Right cardiac atrium (tissue), 5 donors: ENCODE measurements around the gene TMEM184A. TPM values are rescaled to one million over a fixed set of nuclear protein-coding genes. Genes with fewer than 3 reads are reported as not detected.

ENCODE experiments used
- ATAC-seq, 2 donors: fragments of 200-7000 bp; cut with Tn5 transposase; one replicate each; pipeline versions ENCODE4 v1.8.0 to v1.9.1; 2020; ENCODE audit warnings: moderate library complexity in 2 of 2, mild to moderate bottlenecking in 1 of 2
- DNase-seq, 3 donors: peaks; one replicate each; pipeline ENCODE4 v3.0.0-alpha.2; 2020
- H3K27ac ChIP-seq: one replicate; pipeline ENCODE4 v1.5.1; 2013; ENCODE audit warnings: mild to moderate bottlenecking, low read length, control low read depth, moderate library complexity
- H3K27me3 ChIP-seq: one replicate; pipeline ENCODE4 v1.6.1; 2013; ENCODE audit not compliant: control insufficient read depth, insufficient read depth
- H3K4me1 ChIP-seq: one replicate; pipeline ENCODE4 v1.6.1; 2013; ENCODE audit warnings: low read length; ENCODE audit not compliant: control insufficient read depth, insufficient read depth
- H3K4me3 ChIP-seq: one replicate; pipeline ENCODE4 v1.5.1; 2013; ENCODE audit warnings: low read length, control low read depth
- H3K9me3 ChIP-seq: one replicate; pipeline ENCODE4 v1.6.1; 2013; ENCODE audit warnings: low read length; ENCODE audit not compliant: control insufficient read depth
- WGBS: extraction: QIAGEN DNeasy Blood & Tissue Kit; methylation state at CpG from one replicate; pipeline ENCODE4 v1.1.7; 2013; 5-methylcytosine and 5-hydroxymethylcytosine counted together
- intact Hi-C, 4 donors: fragments of 100-400 bp; cut with DNase I; formaldehyde crosslinking; loops; one replicate each; pipeline versions ENCODE4 v1.11.0 to v1.14.0; 2022 to 2023
- polyA plus RNA-seq: library from polyadenylated mRNA; stranded (reverse); fragments of 200-250 nt; gene quantifications from one replicate; pipeline ENCODE4 v1.2.3, GENCODE V29; 2013
- total RNA-seq, 4 donors: library from RNA; stranded (reverse); fragmentation: NEBNext Ultra II Directional; extraction: Animal tissue kit (Norgen Biotek cat#: 25700); gene quantifications; one replicate each; pipeline ENCODE4 v1.2.1, GENCODE V29; 2021
- donor health status: healthy with polysubstance abuse.
- donor health status: DM: no; HTN: yes; CAD: no.
- donor health status: DM: no; HTN: no; CAD: no.
- donor health status: DM: no; HTN: yes; CAD: no; lungs with severe emphysema.
- donor health status: DM: yes; HTN: yes; CAD: no.

The TMEM184A gene
- total and polyA plus RNA-seq, 5 donors: 0.26 to 0.62 (median 0.44) TPM; not detected in 1

- no peak overlapping the region for H3K4me3 ChIP-seq
- no peak overlapping the region for H3K27ac ChIP-seq
- H3K27me3 ChIP-seq: no peaks in the 10 kb centered on the region
- no peaks in the 10 kb centered on the region for H3K4me1 ChIP-seq
- no peak for ATAC-seq
- intact Hi-C loops: no loop called here
- no peaks in the 10 kb centered on the region for H3K9me3 ChIP-seq
- peak in 2 of 3 donors; percentile 45 to 66 for DNase-seq
- WGBS: 89% methylated on average over 32 of the region's 32 CpGs
These were observed 3.0 kb upstream of the TMEM184A start for GRCh38 chr7:1558841-1559625.

- WGBS: 38% methylated on average over 24 of the region's 24 CpGs
- Histone ChIP-seq H3K27ac (no peak overlapping the region), H3K9me3 (no peaks in the 10 kb centered on the region), H3K4me1 (no peaks in the 10 kb centered on the region), H3K27me3 (no peaks in the 10 kb centered on the region), H3K4me3 (no peak overlapping the region)
- peak in 2 of 3 donors; percentile 80 to 84 for DNase-seq
- intact Hi-C loops: no loop called here
- peak; percentile 51 to 52 for ATAC-seq
These were observed 2.3 kb upstream of the TMEM184A start for GRCh38 chr7:1558181-1558811.

- H3K9me3 ChIP-seq: no peaks in the 10 kb centered on the region
- H3K27ac ChIP-seq: no peak overlapping the region
- 88% methylated on average over 10 of the region's 10 CpGs for WGBS
- intact Hi-C loops: loop anchor here in 1 of 4 donors (2.0 kb wide), 1 partner anchor 51 kb away; no protein-coding TSS in a partner anchor
- no peaks in the 10 kb centered on the region for H3K27me3 ChIP-seq
- no peak overlapping the region for H3K4me3 ChIP-seq
- ATAC-seq (peak in 1 of 2 donors; percentile 3), DNase-seq (peak in 1 of 3 donors; percentile 26)
- H3K4me1 ChIP-seq: no peaks in the 10 kb centered on the region
These were observed 1.8 kb upstream of the TMEM184A start for GRCh38 chr7:1557771-1558170.

GRCh38 chr7:1557006-1557405, 1.0 kb upstream of the TMEM184A start:
- WGBS: 95% methylated on average over 7 of the region's 7 CpGs
- no peak for ATAC-seq
- Histone ChIP-seq H3K4me1 (no peaks in the 10 kb centered on the region), H3K4me3 (no peak overlapping the region), H3K27ac (no peak overlapping the region), H3K9me3 (no peaks in the 10 kb centered on the region), H3K27me3 (no peaks in the 10 kb centered on the region)
- DNase-seq: peak in 1 of 3 donors; percentile 18
- intact Hi-C loops: loop anchor here in 1 of 4 donors (2.0 kb wide), 1 partner anchor 50 kb away; no protein-coding TSS in a partner anchor

GRCh38 chr7:1555046-1555812, 776 bp downstream of the TMEM184A start:
- H3K4me1 ChIP-seq: no peaks in the 10 kb centered on the region
- ATAC-seq: peak; percentile 17 to 32
- H3K27ac ChIP-seq: no peak overlapping the region
- intact Hi-C loops: no loop called here
- H3K9me3 ChIP-seq: no peaks in the 10 kb centered on the region
- WGBS: 33% methylated on average over 35 of the region's 35 CpGs
- no peak overlapping the region for H3K4me3 ChIP-seq
- no peaks in the 10 kb centered on the region for H3K27me3 ChIP-seq
- DNase-seq: peak; percentile 37 to 68 (median 48)

GRCh38 chr7:1554333-1555045, 1.5 kb downstream of the TMEM184A start:
- H3K4me1 ChIP-seq: no peaks in the 10 kb centered on the region
- 74% methylated on average over 20 of the region's 20 CpGs for WGBS
- no peak overlapping the region for H3K4me3 ChIP-seq
- DNase-seq (peak in 2 of 3 donors; percentile 39 to 56), ATAC-seq (no peak)
- intact Hi-C loops: no loop called here
- H3K9me3 ChIP-seq: no peaks in the 10 kb centered on the region
- H3K27me3 ChIP-seq: no peaks in the 10 kb centered on the region
- H3K27ac ChIP-seq: no peak overlapping the region

- ATAC-seq (no peak), DNase-seq (no peak)
- Histone ChIP-seq H3K4me1 (no peaks in the 10 kb centered on the region), H3K4me3 (no peak overlapping the region), H3K27me3 (no peaks in the 10 kb centered on the region), H3K27ac (no peak overlapping the region), H3K9me3 (no peaks in the 10 kb centered on the region)
- WGBS: 77% methylated on average over 28 of the region's 28 CpGs
- intact Hi-C loops: no loop called here
These were observed 2.3 kb downstream of the TMEM184A start for GRCh38 chr7:1553512-1554210.

- DNase-seq (no peak), ATAC-seq (no peak)
- WGBS: 68% methylated on average over 7 of the region's 7 CpGs
- Histone ChIP-seq H3K4me3 (no peak overlapping the region), H3K4me1 (no peaks in the 10 kb centered on the region), H3K27ac (no peak overlapping the region), H3K9me3 (no peaks in the 10 kb centered on the region), H3K27me3 (no peaks in the 10 kb centered on the region)
- intact Hi-C loops: no loop called here
These were observed 3.8 kb downstream of the TMEM184A start for GRCh38 chr7:1552200-1552599.

- ATAC-seq: no peak
- Histone ChIP-seq H3K27ac (no peak overlapping the region), H3K4me1 (no peaks in the 10 kb centered on the region), H3K9me3 (no peaks in the 10 kb centered on the region), H3K27me3 (no peaks in the 10 kb centered on the region), H3K4me3 (no peak overlapping the region)
- no peak for DNase-seq
- WGBS: 90% methylated on average over 17 of the region's 17 CpGs
- intact Hi-C loops: no loop called here
These were observed 5.2 kb downstream of the TMEM184A start for GRCh38 chr7:1550846-1551155.
